Ishikawa (cell line): ENCODE data around the gene PIGM.

Experiments used
- MAX ChIP-seq: IDR thresholded peaks from 2 replicates; pipeline ENCODE4 v1.6.1; 2012
- RAD21 ChIP-seq: IDR thresholded peaks from 2 replicates; pipeline ENCODE4 v1.6.1; 2012; ENCODE audit warnings: low read depth

GRCh38 chr1:159980076-159980475, 51.7 kb downstream of the PIGM start:
- TF ChIP-seq RAD21 (no peak), MAX (no peak)
